Hepatocyte (in vitro differentiated cells): ENCODE measurements around the gene TRPM3. TPM values are rescaled to one million over a fixed set of nuclear protein-coding genes. Genes with fewer than 3 reads are reported as not detected.

ENCODE experiments used
- DNase-seq: peaks from one replicate; pipeline ENCODE4 v3.0.0-alpha.2; 2016; ENCODE audit warnings: low spot score
- H2AFZ ChIP-seq: fragments of 200-600 bp; sonication (generic); 2 replicates; pipeline ENCODE4 v1.6.0; 2016; ENCODE audit warnings: antibody characterized with exemption, mild to moderate bottlenecking
- H3K27ac ChIP-seq: fragments of 200-600 bp; sonication (generic); 2 replicates; pipeline ENCODE4 v1.5.1; 2016; ENCODE audit warnings: mild to moderate bottlenecking
- H3K27me3 ChIP-seq: fragments of 200-600 bp; sonication (generic); 2 replicates; pipeline ENCODE4 v1.6.1; 2016
- H3K36me3 ChIP-seq: fragments of 200-600 bp; sonication (generic); replicated peaks from 2 replicates; pipeline ENCODE4 v1.5.1; 2016; ENCODE audit warnings: low read depth; ENCODE audit not compliant: insufficient read depth
- H3K4me1 ChIP-seq: fragments of 200-600 bp; sonication (generic); 2 replicates; pipeline ENCODE4 v1.5.1; 2016; ENCODE audit warnings: mild to moderate bottlenecking, moderate library complexity; ENCODE audit not compliant: insufficient read depth
- H3K4me2 ChIP-seq: fragments of 200-600 bp; sonication (generic); 2 replicates; pipeline ENCODE4 v1.6.0; 2016
- H3K4me3 ChIP-seq: fragments of 200-600 bp; sonication (generic); 2 replicates; pipeline ENCODE4 v1.5.1; 2016; ENCODE audit warnings: mild to moderate bottlenecking
- H3K79me2 ChIP-seq: fragments of 200-600 bp; sonication (generic); 2 replicates; pipeline ENCODE4 v1.6.0; 2017; ENCODE audit warnings: mild to moderate bottlenecking
- H3K9me2 ChIP-seq: fragments of 200-600 bp; sonication (generic); replicated peaks from 2 replicates; pipeline ENCODE4 v1.6.0; 2017; ENCODE audit warnings: mild to moderate bottlenecking; ENCODE audit not compliant: insufficient read depth
- H3K9me3 ChIP-seq: fragments of 200-600 bp; sonication (generic); 2 replicates; pipeline ENCODE4 v1.5.1; 2016; ENCODE audit warnings: low read depth, mild to moderate bottlenecking
- H4K20me1 ChIP-seq: fragments of 200-600 bp; sonication (generic); 2 replicates; pipeline ENCODE4 v1.6.0; 2016; ENCODE audit warnings: mild to moderate bottlenecking; ENCODE audit not compliant: insufficient read depth, poor library complexity, severe bottlenecking
- EZH2 ChIP-seq: fragments of 200-600 bp; sonication (generic); IDR thresholded peaks from 2 replicates; pipeline ENCODE4 v1.6.1; 2016; ENCODE audit warnings: antibody characterized with exemption, mild to moderate bottlenecking, borderline replicate concordance
- EZH2phosphoT487 ChIP-seq: fragments of 200-600 bp; sonication (generic); IDR thresholded peaks from one replicate; pipeline ENCODE4 v1.6.1; 2018; ENCODE audit warnings: antibody characterized with exemption, mild to moderate bottlenecking, low read depth, moderate library complexity; ENCODE audit not compliant: unreplicated experiment, severe bottlenecking
- WGBS: methylation state at CpG from one replicate; pipeline ENCODE4 v1.1.6; 2016; ENCODE audit warnings: low lambda C conversion rate; ENCODE audit errors: missing lambda C conversion rate; 5-methylcytosine and 5-hydroxymethylcytosine counted together
- polyA plus RNA-seq: library from polyadenylated mRNA; unstranded; fragments of >200 nt; fragmentation: Nextera tagmentation; extraction: Ambion mirVana; gene quantifications from 2 replicates; pipeline ENCODE4 v1.2.1, GENCODE V29; 2016
- total RNA-seq: library from RNA; depleted of rRNA; stranded (reverse); fragments of >200 nt; gene quantifications from 2 replicates; pipeline ENCODE4 v1.2.3, GENCODE V29; 2014
- TF ChIP-seq, protein P1 (sequence below): fragments of 200-600 bp; sonication (generic); IDR thresholded peaks from 2 replicates; pipeline ENCODE4 v1.5.1; 2016; ENCODE audit warnings: antibody characterized with exemption, mild to moderate bottlenecking; ENCODE audit not compliant: poor library complexity

Gene TRPM3
- total and polyA plus RNA-seq, 2 experiments from 2014 or later: 0.60 to 0.68 TPM

- no peaks in the 10 kb centered on the region for H3K9me3 ChIP-seq
- H3K27ac ChIP-seq: no peak overlapping the region
- DNase-seq: no peak
- H4K20me1 ChIP-seq: no peaks in the 10 kb centered on the region
- no peaks in the 10 kb centered on the region for H3K4me1 ChIP-seq
- 71% methylated on average over 2 of the region's 2 CpGs for WGBS
- no peaks in the 10 kb centered on the region for H3K79me2 ChIP-seq
- no peaks in the 10 kb centered on the region for H3K36me3 ChIP-seq
- no peak overlapping the region for H3K4me2 ChIP-seq
- TF ChIP-seq EZH2phosphoT487: no peak
- TF ChIP-seq, protein P1, sequence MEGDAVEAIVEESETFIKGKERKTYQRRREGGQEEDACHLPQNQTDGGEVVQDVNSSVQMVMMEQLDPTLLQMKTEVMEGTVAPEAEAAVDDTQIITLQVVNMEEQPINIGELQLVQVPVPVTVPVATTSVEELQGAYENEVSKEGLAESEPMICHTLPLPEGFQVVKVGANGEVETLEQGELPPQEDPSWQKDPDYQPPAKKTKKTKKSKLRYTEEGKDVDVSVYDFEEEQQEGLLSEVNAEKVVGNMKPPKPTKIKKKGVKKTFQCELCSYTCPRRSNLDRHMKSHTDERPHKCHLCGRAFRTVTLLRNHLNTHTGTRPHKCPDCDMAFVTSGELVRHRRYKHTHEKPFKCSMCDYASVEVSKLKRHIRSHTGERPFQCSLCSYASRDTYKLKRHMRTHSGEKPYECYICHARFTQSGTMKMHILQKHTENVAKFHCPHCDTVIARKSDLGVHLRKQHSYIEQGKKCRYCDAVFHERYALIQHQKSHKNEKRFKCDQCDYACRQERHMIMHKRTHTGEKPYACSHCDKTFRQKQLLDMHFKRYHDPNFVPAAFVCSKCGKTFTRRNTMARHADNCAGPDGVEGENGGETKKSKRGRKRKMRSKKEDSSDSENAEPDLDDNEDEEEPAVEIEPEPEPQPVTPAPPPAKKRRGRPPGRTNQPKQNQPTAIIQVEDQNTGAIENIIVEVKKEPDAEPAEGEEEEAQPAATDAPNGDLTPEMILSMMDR: no peak
- no peak for TF ChIP-seq EZH2
- no peaks in the 10 kb centered on the region for H3K27me3 ChIP-seq
- no peak overlapping the region for H3K4me3 ChIP-seq
- no peaks in the 10 kb centered on the region for H3K9me2 ChIP-seq
- H2AFZ ChIP-seq: no peak overlapping the region
These were observed 629.1 kb downstream of the TRPM3 start for GRCh38 chr9:70492319-70492777.

- H3K27me3 ChIP-seq: no peaks in the 10 kb centered on the region
- H3K4me2 ChIP-seq: no peak overlapping the region
- DNase-seq: no peak
- no peaks in the 10 kb centered on the region for H3K9me3 ChIP-seq
- 86% methylated on average over 8 of the region's 8 CpGs for WGBS
- no peaks in the 10 kb centered on the region for H3K36me3 ChIP-seq
- H3K79me2 ChIP-seq: no peaks in the 10 kb centered on the region
- no peak overlapping the region for H3K4me3 ChIP-seq
- no peaks in the 10 kb centered on the region for H3K9me2 ChIP-seq
- TF ChIP-seq EZH2 (no peak), EZH2phosphoT487 (no peak)
- H3K4me1 ChIP-seq: no peaks in the 10 kb centered on the region
- no peaks in the 10 kb centered on the region for H4K20me1 ChIP-seq
- no peak overlapping the region for H3K27ac ChIP-seq
- H2AFZ ChIP-seq: no peak overlapping the region
These were observed 629.7 kb downstream of the TRPM3 start for GRCh38 chr9:70491426-70492318.

DNA sequence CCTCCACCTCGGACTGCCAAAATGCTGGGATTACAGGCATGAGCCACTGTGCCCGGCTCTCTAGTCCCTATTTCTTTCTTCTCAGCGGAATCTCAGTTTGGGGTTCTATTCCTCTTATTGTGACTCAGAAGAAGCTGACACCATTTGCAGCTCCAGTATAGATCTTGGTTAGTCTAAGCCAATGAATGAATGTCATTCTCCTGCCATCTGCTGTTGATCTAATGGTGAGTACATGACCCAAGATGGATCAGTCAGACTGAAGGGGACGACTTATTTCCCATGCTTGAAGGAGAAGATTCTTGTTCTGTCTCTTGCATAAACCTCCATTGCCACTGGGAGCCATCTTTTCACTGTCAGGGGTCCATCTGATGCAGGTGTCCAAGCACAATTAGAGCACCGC, 630.9 kb downstream of the TRPM3 start:
- H3K9me2 ChIP-seq: no peaks in the 10 kb centered on the region
- TF ChIP-seq EZH2phosphoT487: no peak
- TF ChIP-seq, protein P1: no peak
- TF ChIP-seq EZH2: no peak
- H3K4me3 ChIP-seq: no peak overlapping the region
- WGBS: 88% methylated on average over 5 of the region's 5 CpGs
- H2AFZ ChIP-seq: no peak overlapping the region
- H3K36me3 ChIP-seq: no peaks in the 10 kb centered on the region
- no peak overlapping the region for H3K4me2 ChIP-seq
- no peaks in the 10 kb centered on the region for H3K79me2 ChIP-seq
- H3K4me1 ChIP-seq: peaks cover 2% of the 10 kb centered on the region
- no peaks in the 10 kb centered on the region for H3K27me3 ChIP-seq
- no peaks in the 10 kb centered on the region for H3K9me3 ChIP-seq
- DNase-seq: no peak
- no peaks in the 10 kb centered on the region for H4K20me1 ChIP-seq
- H3K27ac ChIP-seq: no peak overlapping the region

GRCh38 chr9:70488793-70489105, 632.7 kb downstream of the TRPM3 start:
- H3K4me3 ChIP-seq: no peak overlapping the region
- WGBS: 57% methylated on average over 3 of the region's 3 CpGs
- no peaks in the 10 kb centered on the region for H3K79me2 ChIP-seq
- no peaks in the 10 kb centered on the region for H3K9me2 ChIP-seq
- peaks cover 10% of the 10 kb centered on the region for H3K4me1 ChIP-seq
- H3K9me3 ChIP-seq: no peaks in the 10 kb centered on the region
- H4K20me1 ChIP-seq: no peaks in the 10 kb centered on the region
- H2AFZ ChIP-seq: no peak overlapping the region
- no peaks in the 10 kb centered on the region for H3K27me3 ChIP-seq
- H3K36me3 ChIP-seq: no peaks in the 10 kb centered on the region
- no peak for DNase-seq
- H3K27ac ChIP-seq: no peak overlapping the region
- H3K4me2 ChIP-seq: no peak overlapping the region
- TF ChIP-seq EZH2: no peak
- TF ChIP-seq EZH2phosphoT487: no peak
- TF ChIP-seq, protein P1: no peak
